OCI-LY7 (cell line): Measurements from ENCODE around the gene KIAA0586. TPM values are rescaled to one million over a fixed set of nuclear protein-coding genes. Genes with fewer than 3 reads are reported as not detected.

Experiments used
- BruUV-seq: library from RNA; stranded (reverse); fragments of 400-500 nt; replicated peaks from 2 replicates; lab custom pipeline; 2021; lab: Mats Ljungman, UMichigan
- CTCF ChIA-PET: fragments of 300-600 bp; sonication (Branson Sonifier 250); formaldehyde crosslinking; loops from one replicate; lab custom pipeline; 2022; ENCODE audit warnings: antibody characterized with exemption; ENCODE audit not compliant: unreplicated experiment; lab: Charles Lee
- POLR2A ChIA-PET: fragments of 300-600 bp; sonication (Branson Sonifier 250); formaldehyde crosslinking; loops from one replicate; lab custom pipeline; 2022; ENCODE audit warnings: antibody characterized with exemption; lab: Charles Lee
- DNase-seq: peaks from one replicate; pipeline ENCODE4 v3.0.0-alpha.2; 2015; ENCODE audit warnings: low spot score
- H2AFZ ChIP-seq: fragments of 200-600 bp; sonication (generic), shearing (Covaris generic); 2 replicates; pipeline ENCODE4 v1.6.1; 2014; ENCODE audit warnings: mild to moderate bottlenecking, antibody characterized with exemption, low read length, moderate library complexity
- H3K27ac ChIP-seq: fragments of 200-600 bp; sonication (generic); 2 replicates; pipeline ENCODE4 v1.5.1; 2014; ENCODE audit warnings: mixed run types, low read depth, mild to moderate bottlenecking, moderate library complexity, low read length, inconsistent platforms; ENCODE audit not compliant: poor library complexity, severe bottlenecking
- H3K36me3 ChIP-seq: fragments of 200-600 bp; sonication (generic); 2 replicates; pipeline ENCODE4 v1.6.1; 2014; ENCODE audit warnings: mild to moderate bottlenecking, antibody characterized with exemption, low read length, moderate library complexity, mixed read lengths; ENCODE audit not compliant: insufficient read depth
- H3K4me1 ChIP-seq: fragments of 200-600 bp; sonication (generic); 2 replicates; pipeline ENCODE4 v1.5.1; 2014; ENCODE audit warnings: mild to moderate bottlenecking, low read length; ENCODE audit not compliant: insufficient read depth, poor library complexity, severe bottlenecking
- H3K4me2 ChIP-seq: fragments of 200-600 bp; sonication (generic); 2 replicates; pipeline ENCODE4 v1.6.1; 2014; ENCODE audit warnings: mild to moderate bottlenecking, low read length
- H3K4me3 ChIP-seq: fragments of 200-600 bp; sonication (generic); 2 replicates; pipeline ENCODE4 v1.5.1; 2014; ENCODE audit warnings: mild to moderate bottlenecking, low read depth, low read length; ENCODE audit not compliant: poor library complexity, severe bottlenecking
- H3K79me2 ChIP-seq: fragments of 200-600 bp; sonication (generic); 2 replicates; pipeline ENCODE4 v1.6.1; 2016; ENCODE audit warnings: low read depth, mild to moderate bottlenecking, low read length, moderate library complexity, mixed read lengths; ENCODE audit not compliant: insufficient read depth
- H3K9me2 ChIP-seq: fragments of 200-600 bp; sonication (generic); 2 replicates; pipeline ENCODE4 v1.6.1; 2016; ENCODE audit warnings: mild to moderate bottlenecking, low read length, mixed read lengths; ENCODE audit not compliant: insufficient read depth
- H3K9me3 ChIP-seq: fragments of 200-600 bp; sonication (generic); 2 replicates; pipeline ENCODE4 v1.6.1; 2014; ENCODE audit warnings: mild to moderate bottlenecking, mixed run types, low read length, mixed read lengths
- H4K20me1 ChIP-seq: fragments of 200-600 bp; sonication (generic); 2 replicates; pipeline ENCODE4 v1.6.1; 2014; ENCODE audit warnings: mild to moderate bottlenecking, antibody characterized with exemption, low read length, moderate library complexity, mixed read lengths; ENCODE audit not compliant: insufficient read depth
- EZH2phosphoT487 ChIP-seq: fragments of 200-600 bp; sonication (generic); IDR thresholded peaks from 2 replicates; pipeline ENCODE4 v1.6.1; 2018; ENCODE audit warnings: low read depth, borderline replicate concordance, mild to moderate bottlenecking, mixed run types, antibody characterized with exemption, low read length, moderate library complexity, mixed read lengths
- intact Hi-C: fragments of 100-400 bp; cut with micrococcal nuclease; formaldehyde crosslinking; loops from one replicate; pipeline ENCODE4 v1.10.0; 2022; ENCODE audit not compliant: unreplicated experiment
- total RNA-seq, 2 experiments: library from RNA; depleted of rRNA in 1 of 2; stranded (reverse); fragments of >200 nt in 1 of 2; shearing (Covaris generic) in 1 of 2; gene quantifications; 2 replicates each; pipeline ENCODE4 v1.2.3, GENCODE V29; 2014 to 2022
- TF ChIP-seq, protein P1 (sequence below): fragments of 200-600 bp; sonication (generic); conservative IDR thresholded peaks from 2 replicates; pipeline ENCODE4 v1.5.1; 2014; ENCODE audit warnings: mild to moderate bottlenecking, antibody characterized with exemption, low read length, moderate library complexity, mixed read lengths

The KIAA0586 gene
- total RNA-seq, 2 experiments from 2014 or later: 20.5 to 41.7 TPM

DNA sequence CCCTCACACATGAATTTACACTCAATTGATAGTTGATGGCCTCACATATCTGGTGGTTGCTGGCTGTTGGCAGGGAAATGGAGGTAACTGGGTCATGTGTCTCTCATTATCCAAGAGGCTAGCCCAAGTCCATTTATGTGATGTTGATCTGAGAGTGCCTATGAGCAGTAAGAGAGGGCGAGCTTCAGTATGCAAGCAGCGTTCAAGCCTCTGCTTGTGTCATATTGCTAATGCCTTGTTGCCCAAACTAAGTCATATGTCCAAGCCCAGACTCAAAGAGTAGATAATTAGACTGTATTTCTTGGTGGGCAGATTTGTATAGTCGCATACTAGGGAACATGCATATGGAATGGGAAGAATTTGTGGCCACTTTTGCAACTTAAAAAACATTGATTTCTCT is 126.4 kb downstream of the KIAA0586 start:
- H3K36me3 ChIP-seq: no peaks in the 10 kb centered on the region
- intact Hi-C loops: no loop called here
- no peaks in the 10 kb centered on the region for H3K4me1 ChIP-seq
- no peak overlapping the region for H3K4me3 ChIP-seq
- no peaks in the 10 kb centered on the region for H3K9me3 ChIP-seq
- H3K27ac ChIP-seq: no peak overlapping the region
- TF ChIP-seq, protein P1, sequence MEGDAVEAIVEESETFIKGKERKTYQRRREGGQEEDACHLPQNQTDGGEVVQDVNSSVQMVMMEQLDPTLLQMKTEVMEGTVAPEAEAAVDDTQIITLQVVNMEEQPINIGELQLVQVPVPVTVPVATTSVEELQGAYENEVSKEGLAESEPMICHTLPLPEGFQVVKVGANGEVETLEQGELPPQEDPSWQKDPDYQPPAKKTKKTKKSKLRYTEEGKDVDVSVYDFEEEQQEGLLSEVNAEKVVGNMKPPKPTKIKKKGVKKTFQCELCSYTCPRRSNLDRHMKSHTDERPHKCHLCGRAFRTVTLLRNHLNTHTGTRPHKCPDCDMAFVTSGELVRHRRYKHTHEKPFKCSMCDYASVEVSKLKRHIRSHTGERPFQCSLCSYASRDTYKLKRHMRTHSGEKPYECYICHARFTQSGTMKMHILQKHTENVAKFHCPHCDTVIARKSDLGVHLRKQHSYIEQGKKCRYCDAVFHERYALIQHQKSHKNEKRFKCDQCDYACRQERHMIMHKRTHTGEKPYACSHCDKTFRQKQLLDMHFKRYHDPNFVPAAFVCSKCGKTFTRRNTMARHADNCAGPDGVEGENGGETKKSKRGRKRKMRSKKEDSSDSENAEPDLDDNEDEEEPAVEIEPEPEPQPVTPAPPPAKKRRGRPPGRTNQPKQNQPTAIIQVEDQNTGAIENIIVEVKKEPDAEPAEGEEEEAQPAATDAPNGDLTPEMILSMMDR: no peak
- no peak for TF ChIP-seq EZH2phosphoT487
- H4K20me1 ChIP-seq: no peaks in the 10 kb centered on the region
- ChIA-PET POLR2A (interaction anchor here (0.8 kb wide), 1 partner anchor 14 kb away, joined by 4 read pairs; no protein-coding TSS in a partner anchor), CTCF (no interaction called here)
- no peaks in the 10 kb centered on the region for H3K9me2 ChIP-seq
- H2AFZ ChIP-seq: no peak overlapping the region
- no peaks in the 10 kb centered on the region for H3K79me2 ChIP-seq
- BruUV-seq: no TSS peak
- no peak overlapping the region for H3K4me2 ChIP-seq
- DNase-seq: no peak

DNA sequence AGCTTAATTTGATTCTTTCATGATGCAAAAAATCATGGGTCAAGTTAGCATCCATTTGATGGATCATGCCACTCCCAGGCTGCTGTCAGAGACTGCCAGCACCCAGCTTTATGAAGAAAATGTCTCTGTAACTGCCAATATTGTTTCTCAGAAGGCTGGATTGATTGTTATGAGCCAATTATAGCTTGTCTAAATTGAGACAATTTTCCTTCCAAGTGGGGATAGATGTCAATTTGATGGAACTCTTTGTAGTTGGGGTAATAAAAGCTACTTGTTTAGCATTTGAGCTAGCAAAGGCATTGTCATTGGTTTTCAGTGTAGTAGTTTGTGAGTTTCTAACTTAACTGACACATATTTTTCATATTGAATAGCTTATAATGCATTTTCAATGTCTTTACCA is 128.1 kb downstream of the KIAA0586 start:
- BruUV-seq: no TSS peak
- TF ChIP-seq EZH2phosphoT487: no peak
- TF ChIP-seq, protein P1: no peak
- Histone ChIP-seq H3K9me2 (no peaks in the 10 kb centered on the region), H3K79me2 (no peaks in the 10 kb centered on the region), H4K20me1 (no peaks in the 10 kb centered on the region), H3K4me3 (no peak overlapping the region), H3K4me2 (no peak overlapping the region), H3K27ac (no peak overlapping the region), H3K36me3 (no peaks in the 10 kb centered on the region), H3K9me3 (no peaks in the 10 kb centered on the region), H3K4me1 (no peaks in the 10 kb centered on the region), H2AFZ (no peak overlapping the region)
- CTCF ChIA-PET: no interaction called here
- POLR2A ChIA-PET: interaction anchor here (1.1 kb wide), 1 partner anchor 10 kb away, joined by 4 read pairs; no protein-coding TSS in a partner anchor
- no peak for DNase-seq
- intact Hi-C loops: no loop called here

DNA sequence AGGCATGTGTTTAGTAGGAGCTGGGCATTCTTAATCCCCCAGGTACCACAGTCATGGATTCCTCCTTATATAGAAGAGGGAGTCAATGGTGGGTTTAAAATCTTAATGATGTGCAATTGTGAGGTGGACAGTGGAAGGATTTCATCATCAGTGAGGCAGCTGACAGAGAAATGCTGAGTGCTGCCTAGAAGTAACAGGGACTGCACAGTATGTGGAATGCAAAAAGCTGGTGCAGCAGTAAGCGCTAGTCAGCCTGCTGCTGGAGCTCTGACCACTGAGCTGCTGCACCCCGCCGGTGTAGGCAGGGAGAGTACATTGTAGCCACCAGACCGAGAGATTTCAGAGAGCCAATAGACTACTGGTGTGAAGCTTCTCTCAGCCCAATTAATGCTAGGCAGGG is 129.7 kb downstream of the KIAA0586 start:
- ChIA-PET CTCF (no interaction called here), POLR2A (interaction anchor here (0.6 kb wide), 1 partner anchor 424 kb away, joined by 3 read pairs; no protein-coding TSS in a partner anchor)
- Histone ChIP-seq H3K4me1 (no peaks in the 10 kb centered on the region), H2AFZ (no peak overlapping the region), H3K36me3 (no peaks in the 10 kb centered on the region), H3K27ac (no peak overlapping the region), H3K4me2 (no peak overlapping the region), H3K9me2 (no peaks in the 10 kb centered on the region), H3K79me2 (no peaks in the 10 kb centered on the region), H3K4me3 (no peak overlapping the region), H3K9me3 (no peaks in the 10 kb centered on the region), H4K20me1 (no peaks in the 10 kb centered on the region)
- DNase-seq: no peak
- intact Hi-C loops: no loop called here
- BruUV-seq: no TSS peak
- no peak for TF ChIP-seq EZH2phosphoT487
- TF ChIP-seq, protein P1: no peak
